Motor neuron (in vitro differentiated cells): ENCODE results near the gene MAGI1. TPM values are rescaled to one million over a fixed set of nuclear protein-coding genes. Genes with fewer than 3 reads are reported as not detected.
A peak's percentile ranks its signal among the peaks of the same experiment; 100 is the strongest.

ENCODE experiments used
- ATAC-seq, 8 experiments: fragments of 200-7000 bp; cut with Tn5 transposase; replicated peaks in 6 of 8; 2 replicates each; pipeline ENCODE4 v1.8.0; 2021; ENCODE audit warnings: mild to moderate bottlenecking in 8 of 8, moderate library complexity in 8 of 8
- H3K27ac ChIP-seq, 2 donors: fragments of 250-450 bp; sonication (Bioruptor Pico); 2 replicates each; pipeline ENCODE4 v1.9.0; 2021; ENCODE audit warnings: antibody characterized with exemption in 2 of 2, mild to moderate bottlenecking in 2 of 2, moderate library complexity in 1 of 2
- H3K4me1 ChIP-seq, 2 donors: fragments of 250-450 bp; sonication (Bioruptor Pico); replicated peaks in 1 of 2; 2 replicates each; pipeline ENCODE4 v1.6.1; 2021; ENCODE audit warnings: antibody characterized with exemption in 2 of 2, mild to moderate bottlenecking in 2 of 2, moderate library complexity in 1 of 2
- H3K4me3 ChIP-seq, 5 donors: fragments of 250-450 bp; sonication (Bioruptor Pico); 2 replicates each; pipeline ENCODE4 v1.9.0; 2021; ENCODE audit warnings: antibody characterized with exemption in 5 of 5, mild to moderate bottlenecking in 5 of 5, moderate library complexity in 4 of 5
- WGBS, 10 experiments: fragments of 450-650 bp; shearing (Covaris generic); methylation state at CpG; one replicate each; pipeline ENCODE4 v1.0.0; 2022; 5-methylcytosine and 5-hydroxymethylcytosine counted together
- in situ Hi-C, 9 experiments: fragments of 400-800 bp; cut with MboI; loops; one replicate each; pipeline ENCODE4 v1.15.0; 2021; ENCODE audit warnings: low sequenced_read_pairs in 9 of 9, low pct_unique_long_range_greater_than_20kb in 2 of 9; ENCODE audit not compliant: unreplicated experiment in 9 of 9
- total RNA-seq, 8 experiments: library from RNA; unstranded; fragments of 300-600 nt; gene quantifications; 2 replicates each; pipeline versions ENCODE4 v1.2.3 to v1.2.4, GENCODE V29; 2022

The MAGI1 gene
- total RNA-seq, 8 experiments from 2014 or later = 25.3 to 66.3 (median 38.2) TPM

DNA sequence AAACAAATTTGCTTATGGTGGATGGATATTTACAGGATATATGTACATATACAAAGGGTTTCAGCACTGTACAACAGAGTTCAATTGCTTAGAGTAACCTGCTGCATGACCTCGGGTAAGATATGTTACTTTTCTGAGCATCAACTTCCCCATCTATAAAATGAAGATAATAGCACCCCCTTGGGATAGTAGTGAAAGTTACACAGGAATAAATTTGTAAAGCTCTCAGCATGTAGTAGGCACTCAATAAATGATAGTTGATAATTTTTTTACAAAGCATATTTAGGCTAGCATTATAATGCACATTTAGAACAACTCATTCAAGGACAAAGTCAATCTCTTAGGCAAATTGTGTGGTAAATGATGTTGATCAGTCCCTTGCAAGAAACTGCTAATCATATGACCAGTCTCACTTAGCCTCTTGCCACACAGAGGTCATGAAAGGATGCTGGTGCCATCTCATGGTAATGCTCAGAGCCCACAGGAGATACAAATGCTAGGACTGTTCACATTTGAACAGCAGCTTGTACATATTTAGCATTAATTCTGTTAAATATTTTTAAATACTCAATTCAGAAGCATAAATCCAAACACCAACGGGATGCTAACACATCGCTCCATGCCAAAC, 123.9 kb downstream of the MAGI1 start:
- in situ Hi-C loops = loop anchor here in 1 of 9 experiments (25.0 kb wide), 1 partner anchor 222 kb away; no protein-coding TSS in a partner anchor
- Histone ChIP-seq H3K4me3 (no peak overlapping the region), H3K27ac (no peak overlapping the region), H3K4me1 (no peaks in the 10 kb centered on the region)
- WGBS, 10 experiments = 50 to 100% (median 86%) methylated on average over 1 to 3 of the region's 3 CpGs; no CpG with 5 or more reads in 2 of the 10 experiments
- peak in 3 of 8 experiments; percentile 50 to 80 (median 54) for ATAC-seq

DNA sequence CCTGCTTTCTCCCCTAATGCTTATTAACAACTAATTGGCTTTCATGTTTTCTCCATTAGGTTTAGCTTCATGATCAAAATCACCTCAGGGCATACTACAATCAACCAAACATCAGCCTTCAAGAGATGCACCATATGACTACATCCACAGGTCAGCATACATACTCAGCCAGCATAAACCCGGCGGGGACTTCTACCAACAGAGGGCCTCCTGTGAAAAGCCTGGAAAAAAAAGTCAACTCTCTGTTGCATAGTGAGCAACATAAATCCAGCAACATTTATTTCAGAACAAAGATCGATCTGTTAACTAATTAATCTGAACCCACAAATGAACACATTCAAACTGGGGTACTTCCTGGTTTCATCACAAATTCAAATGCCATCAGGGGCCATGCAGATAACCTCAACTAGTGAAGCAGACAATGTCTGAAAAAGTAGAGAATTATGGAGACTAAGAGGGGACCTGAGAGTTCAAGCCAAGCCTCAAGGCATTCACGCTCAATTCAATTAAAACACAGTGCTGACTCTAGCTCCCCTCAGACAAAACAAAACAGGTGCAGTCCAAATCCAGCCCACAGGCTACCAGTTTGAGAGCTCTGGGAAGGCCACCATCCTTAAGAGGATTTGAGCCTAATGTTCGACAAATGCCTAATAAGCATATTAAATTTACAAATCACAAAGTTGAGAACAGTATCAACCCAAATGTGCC, 124.5 kb downstream of the MAGI1 start:
- H3K4me3 ChIP-seq = no peak overlapping the region
- no peak overlapping the region for H3K27ac ChIP-seq
- in situ Hi-C loops = loop anchor here in 1 of 9 experiments (25.0 kb wide), 1 partner anchor 223 kb away; no protein-coding TSS in a partner anchor
- H3K4me1 ChIP-seq = no peaks in the 10 kb centered on the region
- WGBS, 10 experiments = 36 to 100% (median 74%) methylated on average over 1 to 5 of the region's 5 CpGs; no CpG with 5 or more reads in 2 of the 10 experiments
- ATAC-seq = peak in 2 of 8 experiments; percentile 33 to 90

DNA sequence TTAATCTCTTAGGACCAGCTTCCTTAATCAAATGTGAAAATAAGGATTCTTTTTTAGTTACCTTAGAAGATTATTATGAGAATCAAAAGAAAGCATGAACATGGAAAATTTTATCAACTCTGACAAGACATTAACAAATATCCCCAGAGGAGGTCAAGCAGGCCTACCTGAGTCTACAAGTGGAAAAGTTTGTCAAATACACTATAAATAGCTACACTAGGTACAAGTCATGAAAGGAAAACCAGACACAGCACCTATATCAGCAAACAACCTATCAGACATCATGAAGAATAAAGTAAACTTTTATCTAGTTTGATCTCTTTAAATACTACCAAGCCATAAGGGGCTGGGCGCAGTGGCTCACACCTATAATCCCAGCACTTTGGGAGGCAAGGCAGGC, 126.1 kb downstream of the MAGI1 start:
- 83 to 100% (median 100%) methylated on average over 1 of the region's 1 CpG; no CpG with 5 or more reads in 6 of the 10 experiments for WGBS, 10 experiments
- no peak for ATAC-seq
- in situ Hi-C loops = loop anchor here in 1 of 9 experiments (25.0 kb wide), 1 partner anchor 225 kb away; no protein-coding TSS in a partner anchor
- H3K4me3 ChIP-seq = no peak overlapping the region
- H3K27ac ChIP-seq = no peak overlapping the region
- H3K4me1 ChIP-seq = no peaks in the 10 kb centered on the region

DNA sequence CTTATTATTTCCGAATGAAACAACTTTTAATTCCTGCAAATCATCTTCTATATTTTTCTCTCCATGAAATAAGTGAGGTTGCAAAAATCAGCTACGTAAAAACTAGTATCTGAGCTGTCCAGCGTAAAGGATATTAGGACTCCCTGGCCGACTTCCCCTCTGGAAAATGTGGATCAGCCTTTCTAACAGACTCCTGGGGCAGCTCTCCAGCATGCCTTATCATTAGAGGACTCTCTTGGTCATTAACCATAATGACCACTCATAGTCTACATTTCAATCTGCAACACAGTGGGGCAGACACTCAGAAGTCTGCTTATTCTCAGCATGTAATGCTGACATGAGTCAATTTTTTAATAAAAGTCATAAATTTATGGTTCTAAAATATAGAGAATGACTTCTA, 130.1 kb downstream of the MAGI1 start:
- Histone ChIP-seq H3K4me1 (no peaks in the 10 kb centered on the region), H3K4me3 (no peak overlapping the region), H3K27ac (no peak overlapping the region)
- in situ Hi-C loops = loop anchor here in 1 of 9 experiments (25.0 kb wide), 1 partner anchor 229 kb away; no protein-coding TSS in a partner anchor
- ATAC-seq = no peak
- 81 to 100% (median 93%) methylated on average over 1 to 4 of the region's 4 CpGs; no CpG with 5 or more reads in 2 of the 10 experiments for WGBS, 10 experiments

DNA sequence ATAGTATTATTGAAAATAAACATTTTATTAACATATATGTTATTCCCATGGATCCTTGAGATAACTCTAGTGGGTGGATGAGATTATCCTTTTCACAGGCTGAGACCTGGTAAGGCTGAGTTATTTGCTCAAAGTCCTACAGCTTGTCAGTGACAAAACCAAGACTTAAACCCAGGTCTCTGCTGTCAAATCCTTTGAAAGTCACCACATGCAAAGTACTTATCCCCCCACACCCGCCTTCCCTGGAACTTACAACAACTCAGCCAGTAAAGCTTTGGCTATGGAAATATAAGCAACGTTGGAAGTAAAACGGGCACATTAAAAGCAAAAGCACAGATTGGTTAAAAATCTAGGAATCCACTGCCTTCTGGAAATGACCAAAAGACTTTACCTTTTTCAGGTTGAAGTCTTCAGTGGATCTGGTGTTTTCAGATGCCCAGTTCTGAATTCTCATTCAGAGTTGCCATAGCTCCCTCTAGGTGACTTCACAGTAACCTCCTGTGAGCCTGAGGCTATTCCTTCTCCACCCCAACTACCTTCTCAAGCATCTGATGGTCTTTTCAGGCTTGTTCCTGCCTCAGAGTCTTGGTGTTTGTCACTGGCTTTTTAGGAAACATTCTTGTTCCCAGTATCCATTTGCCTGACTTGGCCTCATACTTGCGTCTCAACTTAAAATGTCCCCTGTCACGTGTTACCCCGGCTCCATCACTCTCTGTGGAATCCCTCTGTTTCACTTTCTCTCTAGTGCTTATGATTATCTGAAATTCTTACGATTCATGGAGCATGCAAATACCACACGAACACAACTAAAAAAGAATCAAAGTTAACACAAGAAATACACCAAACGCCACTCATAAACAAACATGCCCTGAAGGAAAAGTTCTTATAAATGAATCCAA, 131.2 kb downstream of the MAGI1 start:
- ATAC-seq = peak in 1 of 8 experiments; percentile 34
- no peak overlapping the region for H3K4me3 ChIP-seq
- H3K27ac ChIP-seq = no peak overlapping the region
- no peaks in the 10 kb centered on the region for H3K4me1 ChIP-seq
- 82 to 100% (median 91%) methylated on average over 2 to 9 of the region's 9 CpGs; no CpG with 5 or more reads in 1 of the 10 experiments for WGBS, 10 experiments
- in situ Hi-C loops = loop anchor here in 1 of 9 experiments (25.0 kb wide), 1 partner anchor 230 kb away; no protein-coding TSS in a partner anchor

DNA sequence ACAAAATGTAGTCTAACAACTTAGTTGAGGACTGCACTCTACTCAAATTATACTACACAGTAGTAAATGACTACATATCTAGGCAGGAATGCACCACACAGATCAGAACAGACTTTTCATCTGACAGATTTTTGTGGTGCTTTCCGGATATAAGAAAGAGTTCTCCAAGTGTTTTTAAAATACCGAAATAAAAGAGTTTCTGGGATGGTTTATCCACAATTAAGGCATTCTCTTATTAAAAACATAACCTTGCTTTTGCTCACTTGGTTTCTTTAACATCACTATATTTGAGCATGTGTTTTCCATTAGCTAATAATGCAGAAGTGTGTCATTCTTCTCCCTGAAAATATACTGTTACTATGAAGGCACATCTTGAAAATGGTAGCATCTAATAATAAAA, 132.9 kb downstream of the MAGI1 start:
- no peak for ATAC-seq
- WGBS, 10 experiments = 0 to 100% (median 85%) methylated on average over 1 to 2 of the region's 2 CpGs
- Histone ChIP-seq H3K4me3 (no peak overlapping the region), H3K4me1 (peaks cover 0 to 5% of the 10 kb centered on the region in 2 donors), H3K27ac (no peak overlapping the region)
- in situ Hi-C loops = loop anchor here in 1 of 9 experiments (25.0 kb wide), 1 partner anchor 232 kb away; no protein-coding TSS in a partner anchor

DNA sequence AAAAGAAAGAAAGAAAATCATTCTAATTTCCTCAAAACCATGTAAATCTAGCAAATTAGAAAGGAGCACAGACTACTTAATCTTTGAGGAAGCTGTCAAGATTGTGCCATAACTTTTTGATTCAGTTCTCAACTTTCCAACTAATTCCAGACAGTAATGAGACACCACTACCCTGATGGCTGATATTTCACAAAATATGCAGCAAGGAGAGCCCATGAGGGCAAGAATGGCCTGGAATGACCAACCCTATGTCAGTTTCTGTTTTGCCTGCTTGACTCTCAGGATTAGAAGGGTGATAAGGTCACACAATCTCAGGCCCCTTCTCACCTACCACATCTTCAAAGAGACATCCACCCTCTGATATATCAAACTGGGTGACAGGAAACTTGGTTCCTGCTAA, 134.7 kb downstream of the MAGI1 start:
- no peak overlapping the region for H3K4me3 ChIP-seq
- peaks cover 0 to 5% of the 10 kb centered on the region in 2 donors for H3K4me1 ChIP-seq
- in situ Hi-C loops = loop anchor here in 1 of 9 experiments (25.0 kb wide), 1 partner anchor 233 kb away; no protein-coding TSS in a partner anchor
- no peak overlapping the region for H3K27ac ChIP-seq
- ATAC-seq = no peak

DNA sequence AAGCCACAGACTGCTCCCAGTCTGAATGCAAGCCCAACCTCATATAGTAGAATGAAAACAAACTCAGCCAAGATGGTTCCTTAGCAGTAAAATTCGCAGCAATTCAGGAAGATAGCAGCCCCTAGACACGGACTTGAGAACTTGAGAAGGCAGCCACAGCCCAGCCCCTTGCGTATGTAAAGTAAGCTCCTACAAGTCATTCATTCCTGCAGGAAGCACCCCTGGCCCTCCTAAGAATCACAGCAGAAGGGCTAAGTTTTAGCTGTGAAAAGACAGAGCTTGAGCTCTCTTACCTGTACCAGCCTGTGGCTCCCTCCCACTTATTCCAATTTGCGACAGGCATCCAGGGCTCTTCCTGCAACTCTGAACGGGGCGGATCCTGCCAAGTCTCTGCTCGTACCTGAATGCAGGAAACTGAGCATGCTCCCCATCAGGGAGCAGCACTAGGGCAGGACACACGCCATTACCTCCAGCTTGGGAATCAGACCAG, 136.4 kb downstream of the MAGI1 start:
- in situ Hi-C loops = loop anchor here in 1 of 9 experiments (25.0 kb wide), 1 partner anchor 235 kb away; no protein-coding TSS in a partner anchor
- Histone ChIP-seq H3K27ac (no peak overlapping the region), H3K4me1 (peaks cover 0 to 5% of the 10 kb centered on the region in 2 donors), H3K4me3 (no peak overlapping the region)
- WGBS, 10 experiments = 33 to 90% (median 42%) methylated on average over 1 to 8 of the region's 8 CpGs; no CpG with 5 or more reads in 3 of the 10 experiments
- peak in 6 of 8 experiments; percentile 13 to 85 (median 29) for ATAC-seq

DNA sequence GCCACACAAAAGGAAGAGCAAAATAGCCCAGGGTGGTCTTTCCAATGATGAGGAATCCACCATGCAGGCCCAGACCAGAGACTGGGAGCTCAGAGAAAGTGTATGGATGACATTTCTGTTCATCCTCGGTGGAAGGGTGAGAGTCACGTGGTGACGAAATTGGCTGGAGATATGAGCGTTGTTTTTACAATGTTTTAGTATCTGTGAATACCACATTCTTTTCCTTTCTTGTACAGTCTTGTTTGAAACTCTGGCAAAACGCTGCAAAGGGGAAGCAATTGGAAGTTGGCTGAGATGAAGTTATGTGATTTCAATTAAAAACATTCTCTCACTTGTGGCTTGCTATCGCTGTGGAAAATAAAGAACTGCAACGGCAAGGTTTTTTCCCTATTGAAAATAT, 137.5 kb downstream of the MAGI1 start:
- no peak overlapping the region for H3K4me3 ChIP-seq
- peaks cover 0 to 5% of the 10 kb centered on the region in 2 donors for H3K4me1 ChIP-seq
- no peak for ATAC-seq
- in situ Hi-C loops = loop anchor here in 1 of 9 experiments (25.0 kb wide), 1 partner anchor 236 kb away; no protein-coding TSS in a partner anchor
- 16 to 100% (median 84%) methylated on average over 1 to 7 of the region's 7 CpGs for WGBS, 10 experiments
- no peak overlapping the region for H3K27ac ChIP-seq

DNA sequence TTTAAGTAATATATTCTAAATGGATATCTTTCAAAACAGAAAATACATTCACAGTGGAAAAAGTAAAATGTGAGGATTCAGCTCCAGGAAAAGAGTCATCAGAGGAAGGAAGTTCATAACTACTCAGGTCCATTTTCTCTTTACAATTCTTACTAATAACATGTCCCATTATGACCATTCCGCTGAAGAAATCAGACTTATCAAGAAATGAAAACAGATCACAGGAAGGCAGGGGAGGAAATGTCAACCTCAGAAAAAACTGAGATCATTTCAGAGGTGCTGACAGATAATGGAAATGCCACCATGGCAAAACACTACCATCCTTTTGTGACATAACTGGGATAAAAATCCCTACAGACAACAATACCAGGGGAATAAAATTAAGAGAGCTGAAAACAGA, 139.5 kb downstream of the MAGI1 start:
- Histone ChIP-seq H3K4me3 (no peak overlapping the region), H3K27ac (no peak overlapping the region), H3K4me1 (peaks cover 0 to 5% of the 10 kb centered on the region in 2 donors)
- in situ Hi-C loops = no loop called here
- ATAC-seq = no peak
- 100% methylated on average over 1 of the region's 1 CpG; no CpG with 5 or more reads in 2 of the 10 experiments for WGBS, 10 experiments

DNA sequence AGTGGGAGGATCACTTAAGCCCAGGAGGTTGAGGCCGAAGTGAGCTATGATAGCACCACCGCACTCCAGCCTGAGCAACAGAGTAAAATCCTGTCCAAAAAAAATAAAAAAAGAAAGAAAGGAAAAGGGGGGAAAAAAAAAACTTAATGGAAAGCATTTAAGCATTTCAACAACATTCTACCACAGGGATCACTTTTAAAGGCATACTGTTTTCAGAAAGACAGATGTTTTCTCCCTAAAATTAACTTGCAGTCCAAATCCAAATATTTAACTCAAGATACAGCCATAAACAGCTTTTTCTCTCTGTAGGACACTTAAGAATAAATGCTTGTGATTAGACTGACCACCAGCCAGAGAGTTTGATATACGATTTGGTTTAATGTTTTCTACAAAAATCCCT, 141.0 kb downstream of the MAGI1 start:
- WGBS, 10 experiments = 51 to 100% (median 86%) methylated on average over 1 to 3 of the region's 3 CpGs; no CpG with 5 or more reads in 1 of the 10 experiments

DNA sequence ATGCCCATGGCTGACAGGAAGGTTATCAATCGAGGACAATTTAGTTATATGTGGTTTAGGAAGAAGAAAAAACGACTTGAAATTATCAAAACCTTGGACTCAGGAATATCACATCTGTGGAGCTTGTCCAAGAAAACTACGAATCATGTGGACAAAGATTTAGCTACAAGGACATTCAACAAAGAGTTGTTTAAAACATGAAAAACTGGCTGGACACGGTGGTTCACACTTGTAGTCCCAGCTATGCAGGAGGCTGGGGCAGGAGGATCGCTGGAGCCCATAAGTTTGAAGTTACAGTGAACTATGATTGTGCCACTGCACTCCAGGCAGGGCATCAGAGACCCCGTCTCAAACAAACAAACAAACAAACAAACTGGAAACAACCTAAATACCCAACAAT, 142.4 kb downstream of the MAGI1 start:
- ATAC-seq = no peak
- no peak overlapping the region for H3K27ac ChIP-seq
- no peaks in the 10 kb centered on the region for H3K4me1 ChIP-seq
- no peak overlapping the region for H3K4me3 ChIP-seq
- in situ Hi-C loops = no loop called here
- WGBS, 10 experiments = 57 to 95% (median 83%) methylated on average over 2 to 6 of the region's 6 CpGs; no CpG with 5 or more reads in 1 of the 10 experiments

More for the DNA sequence above, 141.0 kb downstream of the MAGI1 start:
- peaks cover 0 to 5% of the 10 kb centered on the region in 2 donors for H3K4me1 ChIP-seq
- in situ Hi-C loops = no loop called here
- H3K4me3 ChIP-seq = no peak overlapping the region
- H3K27ac ChIP-seq = no peak overlapping the region
- ATAC-seq = no peak
